Testis (tissue), 2 donors: ENCODE data around the gene SNX7.

Experiments used
- CTCF ChIP-seq, 3 experiments: fragments of 450-650 bp in 2 of 3; fragments of 200-600 bp in 1 of 3; sonication (generic) in 1 of 3; IDR thresholded peaks; one replicate each; pipeline ENCODE4 v1.5.1; 2016 to 2019; ENCODE audit warnings: antibody characterized with exemption in 3 of 3, mild to moderate bottlenecking in 2 of 3, moderate library complexity in 1 of 3
- POLR2A ChIP-seq: fragments of 450-650 bp; IDR thresholded peaks from one replicate; pipeline ENCODE4 v1.6.1; 2017; ENCODE audit warnings: antibody characterized with exemption, mild to moderate bottlenecking, moderate library complexity

GRCh38 chr1:98672189-98672588 is 10.7 kb downstream of the SNX7 start:
- no peak for TF ChIP-seq CTCF (IDR thresholded peaks at IDR 0.05)
- TF ChIP-seq POLR2A: no peak
